Esophagus muscularis mucosa (tissue), 3 donors: ENCODE results near the gene PHAF1.

Source experiments
- EP300 ChIP-seq: sonication (generic); formaldehyde crosslinking; IDR thresholded peaks from one replicate; pipeline ENCODE4 v1.6.1; 2017; ENCODE audit warnings: antibody characterized with exemption
- TF ChIP-seq, protein P1 (sequence below), 3 experiments: fragments of 200-600 bp in 2 of 3; fragments of 450-650 bp in 1 of 3; sonication (generic) in 2 of 3; IDR thresholded peaks; one replicate each; pipeline ENCODE4 v1.5.1; 2017 to 2019; ENCODE audit warnings: antibody characterized with exemption in 3 of 3, mild to moderate bottlenecking in 2 of 3, moderate library complexity in 1 of 3

DNA sequence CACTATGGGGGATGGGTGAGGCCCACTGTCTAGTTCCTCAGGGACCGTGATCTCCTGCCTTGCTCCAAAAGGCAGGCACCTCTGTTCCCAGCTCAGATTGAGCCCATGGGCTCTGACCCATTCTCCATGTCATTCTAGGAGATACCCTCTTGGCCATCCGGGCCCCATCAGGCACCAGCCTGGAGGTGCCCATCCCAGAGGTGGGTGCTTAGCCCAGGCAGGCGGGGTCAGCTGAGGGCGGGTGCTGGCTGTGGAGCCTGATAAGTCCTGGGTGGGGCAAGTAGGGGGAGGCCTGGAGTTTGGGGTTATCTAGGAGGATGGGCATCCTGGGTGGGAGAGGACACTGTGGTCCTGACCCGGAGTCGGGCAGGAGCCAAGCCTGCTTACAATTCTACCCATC, 84.5 kb downstream of the PHAF1 start:
- TF ChIP-seq, protein P1, sequence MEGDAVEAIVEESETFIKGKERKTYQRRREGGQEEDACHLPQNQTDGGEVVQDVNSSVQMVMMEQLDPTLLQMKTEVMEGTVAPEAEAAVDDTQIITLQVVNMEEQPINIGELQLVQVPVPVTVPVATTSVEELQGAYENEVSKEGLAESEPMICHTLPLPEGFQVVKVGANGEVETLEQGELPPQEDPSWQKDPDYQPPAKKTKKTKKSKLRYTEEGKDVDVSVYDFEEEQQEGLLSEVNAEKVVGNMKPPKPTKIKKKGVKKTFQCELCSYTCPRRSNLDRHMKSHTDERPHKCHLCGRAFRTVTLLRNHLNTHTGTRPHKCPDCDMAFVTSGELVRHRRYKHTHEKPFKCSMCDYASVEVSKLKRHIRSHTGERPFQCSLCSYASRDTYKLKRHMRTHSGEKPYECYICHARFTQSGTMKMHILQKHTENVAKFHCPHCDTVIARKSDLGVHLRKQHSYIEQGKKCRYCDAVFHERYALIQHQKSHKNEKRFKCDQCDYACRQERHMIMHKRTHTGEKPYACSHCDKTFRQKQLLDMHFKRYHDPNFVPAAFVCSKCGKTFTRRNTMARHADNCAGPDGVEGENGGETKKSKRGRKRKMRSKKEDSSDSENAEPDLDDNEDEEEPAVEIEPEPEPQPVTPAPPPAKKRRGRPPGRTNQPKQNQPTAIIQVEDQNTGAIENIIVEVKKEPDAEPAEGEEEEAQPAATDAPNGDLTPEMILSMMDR (IDR thresholded peaks at IDR 0.05), result no peak
- no peak for TF ChIP-seq EP300
